Neural cell (in vitro differentiated cells): ENCODE results near the gene GAS7. TPM values are rescaled to one million over a fixed set of nuclear protein-coding genes. Genes with fewer than 3 reads are reported as not detected.

Experiments
- H2AFZ ChIP-seq: fragments of 200-600, 300-800 bp; sonication (generic), shearing (Covaris generic); 2 replicates; pipeline ENCODE4 v1.6.0; 2014; ENCODE audit warnings: low read depth, mild to moderate bottlenecking, antibody characterized with exemption, low read length, moderate library complexity
- H3F3A ChIP-seq: fragments of 200-600 bp; shearing (Covaris generic); 2 replicates; pipeline ENCODE4 v1.6.1; 2016; ENCODE audit warnings: mild to moderate bottlenecking, moderate library complexity, mixed read lengths, antibody characterized with exemption, low read length; ENCODE audit not compliant: insufficient read depth, poor library complexity, severe bottlenecking
- H3K27ac ChIP-seq: fragments of 200-600, 300-800 bp; sonication (generic), shearing (Covaris generic); 2 replicates; pipeline ENCODE4 v1.5.1; 2014; ENCODE audit warnings: mild to moderate bottlenecking, low read length, moderate library complexity
- H3K27me3 ChIP-seq: fragments of 300-800, 200-600 bp; sonication (generic), shearing (Covaris generic); 2 replicates; pipeline ENCODE4 v1.6.0; 2014; ENCODE audit warnings: mild to moderate bottlenecking, low read depth, low read length, moderate library complexity; ENCODE audit not compliant: insufficient read depth
- H3K36me3 ChIP-seq: fragments of 300-800, 200-600 bp; sonication (generic), shearing (Covaris generic); 2 replicates; pipeline ENCODE4 v1.5.1; 2014; ENCODE audit warnings: mild to moderate bottlenecking, antibody characterized with exemption, low read length, moderate library complexity; ENCODE audit not compliant: insufficient read depth
- H3K4me2 ChIP-seq: fragments of 300-800, 200-600 bp; sonication (generic), shearing (Covaris generic); 2 replicates; pipeline ENCODE4 v1.6.0; 2014; ENCODE audit warnings: mild to moderate bottlenecking, low read length
- H3K4me3 ChIP-seq: fragments of 300-800, 200-600 bp; sonication (generic), shearing (Covaris generic); 2 replicates; pipeline ENCODE4 v1.5.1; 2014; ENCODE audit warnings: mild to moderate bottlenecking, low read length, moderate library complexity
- H3K79me2 ChIP-seq: fragments of 200-600 bp; shearing (Covaris generic); replicated peaks from 2 replicates; pipeline ENCODE4 v1.6.0; 2014; ENCODE audit warnings: mild to moderate bottlenecking, low read length, moderate library complexity; ENCODE audit not compliant: insufficient read depth
- H3K9ac ChIP-seq: fragments of 300-800, 200-600 bp; sonication (generic), shearing (Covaris generic); 2 replicates; pipeline ENCODE4 v1.6.1; 2016; ENCODE audit warnings: mild to moderate bottlenecking, low read length, mixed read lengths
- H3K9me2 ChIP-seq: fragments of 200-600 bp; shearing (Covaris generic); 2 replicates; pipeline ENCODE4 v1.6.1; 2016; ENCODE audit warnings: mild to moderate bottlenecking, low read length, mixed read lengths; ENCODE audit not compliant: insufficient read depth
- H3K9me3 ChIP-seq: fragments of 200-600, 300-800 bp; sonication (generic), shearing (Covaris generic); 2 replicates; pipeline ENCODE4 v1.6.1; 2016; ENCODE audit warnings: mild to moderate bottlenecking, mixed run types, low read length, moderate library complexity, mixed read lengths
- H4K20me1 ChIP-seq: fragments of 200-600 bp; shearing (Covaris generic); 2 replicates; pipeline ENCODE4 v1.6.1; 2016; ENCODE audit warnings: mild to moderate bottlenecking, mixed run types; ENCODE audit not compliant: insufficient read depth
- CTCF ChIP-seq: fragments of 450-650 bp; IDR thresholded peaks from 2 replicates; pipeline ENCODE4 v1.5.1; 2014; ENCODE audit warnings: antibody characterized with exemption, mild to moderate bottlenecking, moderate library complexity; ENCODE audit not compliant: poor library complexity, severe bottlenecking
- EP300 ChIP-seq: fragments of 450-650 bp; conservative IDR thresholded peaks from 2 replicates; pipeline ENCODE4 v1.6.1; 2014; ENCODE audit warnings: antibody characterized with exemption, mild to moderate bottlenecking, moderate library complexity; ENCODE audit not compliant: poor library complexity, severe bottlenecking
- EZH2 ChIP-seq: fragments of 200-600, 300-800 bp; shearing (Covaris generic), sonication (generic); IDR thresholded peaks from 2 replicates; pipeline ENCODE4 v1.6.1; 2014; ENCODE audit warnings: antibody characterized with exemption, low read length, borderline replicate concordance, mild to moderate bottlenecking; ENCODE audit not compliant: insufficient read depth, poor library complexity, severe bottlenecking
- MXI1 ChIP-seq: fragments of 450-650 bp; conservative IDR thresholded peaks from 2 replicates; pipeline ENCODE4 v1.6.1; 2014; ENCODE audit warnings: antibody characterized with exemption, mild to moderate bottlenecking; ENCODE audit not compliant: poor library complexity, severe bottlenecking
- POLR2AphosphoS5 ChIP-seq: IDR thresholded peaks from 2 replicates; pipeline ENCODE4 v1.6.1; 2012
- RAD21 ChIP-seq: fragments of 450-650 bp; conservative IDR thresholded peaks from 2 replicates; pipeline ENCODE4 v1.6.1; 2014; ENCODE audit warnings: antibody characterized with exemption, mild to moderate bottlenecking, moderate library complexity
- REST ChIP-seq: IDR thresholded peaks from 2 replicates; pipeline ENCODE4 v1.6.1; 2012; ENCODE audit warnings: borderline replicate concordance
- SMC3 ChIP-seq: fragments of 450-650 bp; conservative IDR thresholded peaks from 2 replicates; pipeline ENCODE4 v1.6.1; 2014; ENCODE audit warnings: antibody characterized with exemption, mild to moderate bottlenecking, moderate library complexity; ENCODE audit not compliant: poor library complexity
- TAF1 ChIP-seq: IDR thresholded peaks from 2 replicates; pipeline ENCODE4 v1.6.1; 2012; ENCODE audit warnings: low read depth
- polyA plus RNA-seq: library from polyadenylated mRNA; depleted of rRNA; stranded (reverse); fragments of >200 nt; gene quantifications from 2 replicates; pipeline ENCODE4 v1.2.3, GENCODE V29; 2014

The GAS7 gene
- polyA plus RNA-seq, 1 donor from 2014 or later = 23.6 TPM

- TF ChIP-seq EP300 = no peak
- TF ChIP-seq RAD21 = no peak
- no peak for TF ChIP-seq POLR2AphosphoS5
- TF ChIP-seq TAF1 = no peak
- no peak for TF ChIP-seq SMC3
- TF ChIP-seq EZH2 = no peak
- TF ChIP-seq MXI1 = no peak
- no peak for TF ChIP-seq CTCF
- TF ChIP-seq REST = no peak
- no peaks in the 10 kb centered on the region for H3K36me3 ChIP-seq
- H3K4me3 ChIP-seq = no peak overlapping the region
- H3K27ac ChIP-seq = no peak overlapping the region
- H2AFZ ChIP-seq = no peak overlapping the region
- H4K20me1 ChIP-seq = no peaks in the 10 kb centered on the region
- no peaks in the 10 kb centered on the region for H3K9me2 ChIP-seq
- H3K9me3 ChIP-seq = no peaks in the 10 kb centered on the region
- H3K4me2 ChIP-seq = no peak overlapping the region
- H3K79me2 ChIP-seq = no peaks in the 10 kb centered on the region
- H3K9ac ChIP-seq = no peak overlapping the region
- H3K27me3 ChIP-seq = no peaks in the 10 kb centered on the region
- no peaks in the 10 kb centered on the region for H3F3A ChIP-seq
Measured at GRCh38 chr17:9908649-9909042, 289.8 kb downstream of the GAS7 start.

GRCh38 chr17:9907883-9908648 is 290.3 kb downstream of the GAS7 start:
- no peak overlapping the region for H3K4me3 ChIP-seq
- no peak overlapping the region for H2AFZ ChIP-seq
- no peaks in the 10 kb centered on the region for H3K27me3 ChIP-seq
- no peaks in the 10 kb centered on the region for H3K9me2 ChIP-seq
- no peaks in the 10 kb centered on the region for H3K79me2 ChIP-seq
- TF ChIP-seq REST (no peak), TAF1 (no peak)
- H4K20me1 ChIP-seq = no peaks in the 10 kb centered on the region
- no peak overlapping the region for H3K9ac ChIP-seq
- no peak overlapping the region for H3K27ac ChIP-seq
- H3K36me3 ChIP-seq = no peaks in the 10 kb centered on the region
- H3K9me3 ChIP-seq = no peaks in the 10 kb centered on the region
- H3K4me2 ChIP-seq = no peak overlapping the region
- H3F3A ChIP-seq = no peaks in the 10 kb centered on the region
